Ectodermal cell (in vitro differentiated cells): ENCODE data around the gene MME.

Experiments used
- H3K27ac ChIP-seq: 2 replicates; pipeline ENCODE4 v1.7.0; 2013; ENCODE audit warnings: mild to moderate bottlenecking, low read depth, low read length; ENCODE audit not compliant: insufficient read depth, poor library complexity, severe bottlenecking
- H3K27me3 ChIP-seq: 2 replicates; pipeline ENCODE4 v1.7.0; 2013; ENCODE audit warnings: mild to moderate bottlenecking, low read length; ENCODE audit not compliant: insufficient read depth, control insufficient read depth, poor library complexity, severe bottlenecking
- H3K36me3 ChIP-seq: one replicate; pipeline ENCODE4 v1.7.0; 2013; ENCODE audit warnings: low read length; ENCODE audit not compliant: control insufficient read depth, insufficient read depth
- H3K4me1 ChIP-seq: one replicate; pipeline ENCODE4 v1.7.0; 2013; ENCODE audit warnings: low read length; ENCODE audit not compliant: control insufficient read depth, insufficient read depth
- H3K4me3 ChIP-seq: 2 replicates; pipeline ENCODE4 v1.7.0; 2013; ENCODE audit warnings: low read depth, low read length, control low read depth; ENCODE audit not compliant: insufficient read depth
- H3K9me3 ChIP-seq: 2 replicates; pipeline ENCODE4 v1.7.0; 2013; ENCODE audit warnings: mild to moderate bottlenecking, low read length, moderate library complexity; ENCODE audit not compliant: control insufficient read depth
- WGBS, 2 experiments: methylation state at CpG; one replicate each; pipeline ENCODE4 v1.1.7; 2013; ENCODE audit warnings: missing lambda C conversion rate in 2 of 2; 5-methylcytosine and 5-hydroxymethylcytosine counted together

MME gene

DNA sequence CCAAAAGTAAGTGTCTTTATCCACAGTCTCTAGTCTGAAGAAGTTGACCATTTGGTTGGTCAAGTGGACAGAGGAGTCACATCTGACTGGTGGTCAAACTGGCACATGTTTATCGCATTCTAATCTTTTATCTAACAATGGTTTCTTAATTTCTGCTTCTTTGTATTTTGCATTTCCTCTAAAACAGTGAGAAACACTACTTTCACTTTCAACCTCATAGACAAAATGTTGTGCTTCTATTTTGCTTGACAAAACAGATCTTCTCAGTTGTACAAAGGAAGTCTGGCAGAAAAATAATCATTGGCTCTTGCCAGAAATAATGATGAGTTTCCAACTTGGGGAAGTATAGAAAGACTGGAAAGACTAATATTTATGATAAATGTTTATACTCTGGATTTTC lies 103.9 kb downstream of the MME start:
- Histone ChIP-seq H3K9me3 (no peaks in the 10 kb centered on the region), H3K4me3 (no peak overlapping the region), H3K4me1 (no peaks in the 10 kb centered on the region), H3K27me3 (no peaks in the 10 kb centered on the region), H3K27ac (no peak overlapping the region), H3K36me3 (no peaks in the 10 kb centered on the region)
- WGBS, 2 experiments = 63 to 96% methylated on average over 1 of the region's 1 CpG

DNA sequence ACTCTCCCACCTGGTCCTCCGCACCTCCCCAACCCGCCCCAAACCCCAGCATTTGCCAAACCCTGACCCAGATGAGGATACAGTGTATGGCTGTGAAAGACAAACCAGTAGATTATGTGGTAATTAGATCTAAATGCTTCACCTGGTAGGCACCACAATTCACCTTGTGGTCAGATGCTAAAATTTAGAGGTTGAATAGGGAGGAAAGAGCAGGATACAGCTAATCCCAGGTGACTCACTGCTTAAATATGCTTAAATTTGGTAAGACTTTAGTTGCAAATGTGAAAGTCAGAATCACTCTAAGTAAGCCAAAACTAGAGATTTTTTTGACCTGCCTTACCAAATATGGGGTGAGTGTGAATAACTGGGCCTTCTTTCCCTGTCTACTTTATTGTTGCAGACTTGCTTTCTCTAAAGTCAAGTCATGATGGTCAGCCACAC lies 105.5 kb downstream of the MME start:
- H3K4me1 ChIP-seq = no peaks in the 10 kb centered on the region
- no peaks in the 10 kb centered on the region for H3K36me3 ChIP-seq
- H3K4me3 ChIP-seq = no peak overlapping the region
- WGBS, 2 experiments = 88 to 95% methylated on average over 2 of the region's 2 CpGs
- no peaks in the 10 kb centered on the region for H3K9me3 ChIP-seq
- H3K27ac ChIP-seq = no peak overlapping the region
- no peaks in the 10 kb centered on the region for H3K27me3 ChIP-seq

DNA sequence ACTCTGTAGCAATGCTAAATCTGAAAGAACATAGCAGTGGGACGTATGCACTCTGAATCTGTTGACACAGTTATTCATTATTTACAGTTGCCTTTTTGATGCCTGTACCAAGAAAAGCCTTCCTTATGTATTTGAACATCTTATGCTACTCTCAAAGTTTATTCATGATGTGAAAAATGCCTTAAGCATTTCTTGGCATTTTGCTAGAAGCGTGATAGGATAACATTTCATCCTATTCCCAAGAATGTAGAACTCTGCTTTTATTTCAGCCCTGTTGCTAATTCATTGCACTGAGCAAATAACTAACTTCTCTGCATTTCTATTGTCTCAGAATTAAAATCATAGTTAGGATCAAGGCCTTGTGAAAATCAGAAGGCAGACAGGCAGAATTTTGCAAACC lies 107.9 kb downstream of the MME start:
- Histone ChIP-seq H3K36me3 (no peaks in the 10 kb centered on the region), H3K4me1 (no peaks in the 10 kb centered on the region), H3K27me3 (no peaks in the 10 kb centered on the region), H3K27ac (no peak overlapping the region), H3K4me3 (no peak overlapping the region), H3K9me3 (no peaks in the 10 kb centered on the region)
- WGBS, 2 experiments = 90 to 100% methylated on average over 2 of the region's 2 CpGs

DNA sequence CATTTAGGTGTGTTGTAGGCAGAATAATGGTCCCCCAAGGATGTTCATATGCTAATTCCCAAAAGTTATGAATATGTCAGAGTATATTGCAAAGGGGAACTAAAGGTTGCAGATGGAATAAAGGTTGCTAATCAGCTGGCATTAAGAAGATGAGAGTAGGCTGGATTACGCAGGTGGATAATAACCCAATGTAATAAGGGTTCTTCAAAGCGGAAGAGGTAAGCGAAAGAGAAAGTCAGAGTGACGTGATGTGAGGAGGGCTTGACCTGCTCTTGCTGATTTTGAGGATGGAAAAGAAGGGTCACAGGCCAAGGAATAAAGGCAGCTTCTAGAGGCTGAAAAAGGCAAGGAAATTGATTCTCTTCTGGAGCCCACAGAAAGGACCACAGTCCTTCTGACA lies 109.4 kb downstream of the MME start:
- H3K4me1 ChIP-seq = no peaks in the 10 kb centered on the region
- H3K27ac ChIP-seq = no peak overlapping the region
- WGBS, 2 experiments = 95 to 96% methylated on average over 4 of the region's 4 CpGs
- H3K36me3 ChIP-seq = no peaks in the 10 kb centered on the region
- no peaks in the 10 kb centered on the region for H3K27me3 ChIP-seq
- no peaks in the 10 kb centered on the region for H3K9me3 ChIP-seq
- H3K4me3 ChIP-seq = no peak overlapping the region

DNA sequence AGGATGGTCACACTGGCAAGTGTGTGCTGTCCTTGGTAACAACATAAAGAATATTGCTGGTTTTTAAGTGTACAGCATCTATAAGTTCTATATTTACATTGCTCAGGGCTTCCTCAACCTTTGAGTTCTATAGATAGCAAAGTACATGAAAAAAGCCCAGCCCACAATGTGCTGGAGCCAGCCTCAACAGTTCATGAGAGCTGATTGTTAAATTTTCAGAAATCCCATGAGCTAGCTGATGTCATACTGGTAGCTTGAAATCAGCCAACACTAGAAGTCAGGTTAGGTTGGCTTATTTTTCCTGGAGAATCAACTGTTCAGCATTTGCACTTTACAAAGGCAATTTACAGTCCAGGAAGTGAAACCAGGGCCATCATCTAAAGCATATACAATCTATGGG lies 110.6 kb downstream of the MME start:
- Histone ChIP-seq H3K9me3 (no peaks in the 10 kb centered on the region), H3K4me1 (no peaks in the 10 kb centered on the region), H3K36me3 (no peaks in the 10 kb centered on the region), H3K4me3 (no peak overlapping the region), H3K27ac (no peak overlapping the region), H3K27me3 (no peaks in the 10 kb centered on the region)

DNA sequence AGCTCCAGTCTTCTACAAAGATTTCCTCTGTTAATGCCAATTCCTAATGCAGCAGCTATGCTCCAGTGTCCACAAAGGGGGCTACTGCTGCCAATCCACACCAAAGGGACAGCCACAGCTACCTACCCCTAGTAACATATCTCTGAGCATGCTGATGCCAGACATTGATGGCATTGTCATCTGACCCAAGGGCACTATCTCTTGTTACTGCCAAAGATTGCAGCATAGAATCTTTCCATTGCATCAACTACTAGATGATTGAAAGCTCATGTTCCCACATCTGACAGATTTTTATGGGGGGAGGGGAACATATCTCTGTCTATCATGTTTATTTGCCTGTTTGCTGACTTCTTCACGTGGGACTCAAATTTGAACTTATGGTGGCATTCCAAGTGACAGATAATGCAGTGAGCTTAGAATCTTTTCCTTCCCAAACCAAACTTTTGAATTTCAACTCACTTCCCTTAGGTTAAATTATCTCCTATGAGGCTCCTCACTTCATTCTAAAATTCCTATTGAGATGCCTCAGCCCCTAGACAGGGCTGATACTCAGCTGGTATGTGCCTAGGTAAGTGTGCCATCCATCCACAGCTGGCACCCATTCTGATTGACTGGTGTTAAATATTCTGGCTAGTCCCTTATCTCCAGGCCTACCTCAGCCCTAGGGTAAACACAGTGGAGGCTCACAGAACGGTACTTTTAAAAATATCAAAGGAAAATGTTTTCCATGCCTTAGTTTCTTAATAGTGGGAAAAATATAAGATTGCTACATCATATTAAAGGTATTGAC lies 113.0 kb downstream of the MME start:
- H3K27me3 ChIP-seq = no peaks in the 10 kb centered on the region
- H3K9me3 ChIP-seq = no peaks in the 10 kb centered on the region
- H3K4me1 ChIP-seq = peaks cover 6% of the 10 kb centered on the region
- H3K27ac ChIP-seq = no peak overlapping the region
- no peak overlapping the region for H3K4me3 ChIP-seq
- H3K36me3 ChIP-seq = no peaks in the 10 kb centered on the region
- WGBS, 2 experiments = 97 to 100% methylated on average over 2 of the region's 2 CpGs

DNA sequence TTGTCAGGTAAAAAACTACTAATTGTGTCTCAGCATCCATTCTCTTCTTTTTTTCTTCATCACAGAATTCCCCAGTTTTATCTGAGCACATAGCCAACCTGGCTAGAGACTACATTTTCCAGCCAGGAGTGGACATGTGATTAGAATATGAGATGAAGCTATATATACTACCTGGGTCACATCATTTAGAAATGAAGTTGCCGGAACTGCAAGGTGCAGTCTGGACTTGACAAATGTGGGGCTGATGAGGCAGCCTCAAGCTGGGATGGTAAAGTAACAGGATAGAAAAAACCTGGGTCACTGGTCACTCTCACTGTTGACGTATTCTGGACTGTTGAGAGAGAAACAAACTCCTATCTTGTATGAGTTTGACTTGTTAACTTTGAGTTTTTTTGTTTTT lies 113.7 kb downstream of the MME start:
- no peaks in the 10 kb centered on the region for H3K9me3 ChIP-seq
- H3K4me1 ChIP-seq = peaks cover 6% of the 10 kb centered on the region
- 93 to 94% methylated on average over 2 of the region's 2 CpGs for WGBS, 2 experiments
- H3K36me3 ChIP-seq = no peaks in the 10 kb centered on the region
- no peak overlapping the region for H3K27ac ChIP-seq
- H3K27me3 ChIP-seq = no peaks in the 10 kb centered on the region
- no peak overlapping the region for H3K4me3 ChIP-seq

DNA sequence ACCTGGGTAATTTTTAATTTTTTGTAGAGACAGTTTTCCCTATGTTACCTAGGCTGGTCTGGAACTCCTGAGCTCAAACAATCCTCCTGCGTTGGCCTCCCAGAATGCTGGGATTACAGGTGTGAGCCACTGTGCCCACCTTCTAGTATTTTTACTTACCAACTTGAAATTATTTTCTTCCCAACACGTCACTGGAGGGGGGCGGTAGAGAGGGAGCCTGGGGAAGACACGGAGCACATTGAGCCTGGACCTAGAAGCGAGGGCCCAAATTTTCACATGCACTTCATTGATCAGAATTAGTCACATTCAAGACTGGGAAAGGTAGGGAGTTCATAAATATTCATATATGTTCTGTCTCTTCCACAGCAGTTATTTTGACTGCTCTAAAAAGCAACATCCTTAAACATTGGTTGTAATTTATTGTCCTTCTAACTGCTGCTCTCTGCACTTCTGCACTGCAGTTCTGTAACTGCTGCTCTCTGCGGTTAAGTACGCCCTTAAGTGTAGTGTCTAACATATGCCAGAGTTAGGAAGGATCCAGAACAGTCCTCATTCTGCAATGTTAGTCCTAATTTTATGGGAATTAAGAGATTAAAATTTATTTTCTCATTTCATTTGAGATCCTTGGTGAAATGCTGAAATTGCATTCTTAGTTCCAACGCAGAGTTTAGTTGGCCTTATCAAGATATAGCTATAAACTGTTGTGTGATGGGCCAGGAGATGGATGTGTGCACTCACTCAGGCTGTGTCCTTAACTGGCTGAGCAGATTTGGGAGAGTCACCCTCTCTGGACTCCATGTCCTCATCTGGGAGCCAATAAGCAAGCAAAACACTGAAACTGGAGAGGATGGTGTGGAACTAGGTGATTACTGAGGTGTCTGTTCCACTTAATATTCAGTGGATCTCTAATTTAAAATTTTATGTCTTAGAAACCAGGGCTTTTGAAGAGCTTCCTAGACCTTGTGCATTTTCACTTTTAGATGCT lies 115.1 kb downstream of the MME start:
- H3K4me3 ChIP-seq = no peak overlapping the region
- no peaks in the 10 kb centered on the region for H3K36me3 ChIP-seq
- no peaks in the 10 kb centered on the region for H3K9me3 ChIP-seq
- H3K27ac ChIP-seq = no peak overlapping the region
- 82 to 92% methylated on average over 6 to 8 of the region's 8 CpGs for WGBS, 2 experiments
- no peaks in the 10 kb centered on the region for H3K27me3 ChIP-seq
- peaks cover 6% of the 10 kb centered on the region for H3K4me1 ChIP-seq

DNA sequence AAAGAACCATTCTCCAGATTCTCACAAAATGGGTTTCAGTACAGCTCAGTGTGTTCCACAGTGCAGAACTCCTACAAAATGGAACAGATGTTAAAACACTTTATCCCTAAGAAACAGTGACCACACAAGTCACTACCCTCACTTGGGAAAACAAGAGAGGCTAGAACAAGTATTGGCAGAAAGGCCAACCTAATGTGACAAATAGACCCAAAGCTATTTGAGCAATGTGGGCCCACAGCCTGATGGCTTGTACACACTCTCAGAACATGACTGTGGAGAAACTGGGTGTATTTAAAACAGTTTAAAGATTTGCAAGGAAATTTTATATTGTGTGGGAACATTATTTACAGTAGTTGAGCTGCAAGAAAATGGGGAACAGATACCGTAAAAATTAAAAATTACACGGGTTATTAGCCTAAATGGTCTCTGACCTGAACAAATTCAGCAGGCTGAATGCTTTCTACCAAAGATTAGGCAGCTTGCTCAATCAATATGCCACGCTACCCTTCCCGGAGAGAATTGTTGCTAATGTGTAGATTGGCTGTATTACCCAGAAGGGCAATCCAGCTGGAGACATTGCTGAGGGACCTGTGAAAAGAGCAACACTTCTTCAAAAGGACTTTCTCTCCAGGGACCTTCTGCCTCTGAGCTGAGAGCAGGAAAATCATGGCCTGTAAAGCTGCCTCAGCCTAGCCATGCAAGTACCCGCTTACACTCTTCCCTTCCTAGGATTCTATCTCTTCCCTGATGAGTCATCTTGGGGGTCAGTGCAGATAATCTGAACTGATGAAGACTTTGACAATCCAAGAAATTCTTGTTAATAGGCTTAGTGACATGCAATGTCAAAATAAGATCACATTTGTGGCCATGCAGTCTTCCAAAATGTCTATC lies 116.3 kb downstream of the MME start:
- H3K4me3 ChIP-seq = no peak overlapping the region
- WGBS, 2 experiments = 92 to 96% methylated on average over 5 of the region's 5 CpGs
- no peaks in the 10 kb centered on the region for H3K36me3 ChIP-seq
- H3K27ac ChIP-seq = no peak overlapping the region
- H3K27me3 ChIP-seq = no peaks in the 10 kb centered on the region
- no peaks in the 10 kb centered on the region for H3K9me3 ChIP-seq
- peaks cover 6% of the 10 kb centered on the region for H3K4me1 ChIP-seq
